Stimulated activated memory B cell treated with anti-CD40 and anti-IgM and Interleukin-4, amounts not matched to agents 10 μg/mL and 1 μg/mL and 100 μg/mL, for 72 hours (primary cell): ENCODE measurements around the gene THADA.
A peak's percentile ranks its signal among the peaks of the same experiment; 100 is the strongest.

Experiments used
- ATAC-seq: fragments of 150-1000 bp; cut with Tn5 transposase; 2 replicates; pipeline ENCODE4 v1.10.0; 2021
- H3K27ac Mint-ChIP-seq: one replicate; pipeline ENCODE4 v1.8.0; 2022; ENCODE audit warnings: mild to moderate bottlenecking, mixed read lengths
- H3K27me3 Mint-ChIP-seq: one replicate; pipeline ENCODE4 v1.8.0; 2022; ENCODE audit warnings: mixed read lengths
- H3K36me3 Mint-ChIP-seq: one replicate; pipeline ENCODE4 v1.8.0; 2022; ENCODE audit warnings: mixed read lengths
- H3K4me1 Mint-ChIP-seq: one replicate; pipeline ENCODE4 v1.8.0; 2022; ENCODE audit warnings: mixed read lengths
- H3K4me3 Mint-ChIP-seq: one replicate; pipeline ENCODE4 v1.8.0; 2022; ENCODE audit warnings: mild to moderate bottlenecking, moderate library complexity, mixed read lengths
- H3K9me3 Mint-ChIP-seq: one replicate; pipeline ENCODE4 v1.8.0; 2022; ENCODE audit warnings: mixed read lengths

Gene THADA

GRCh38 chr2:43480874-43481273, 115.0 kb downstream of the THADA start:
- H3K9me3 Mint-ChIP-seq, result no peaks in the 10 kb centered on the region
- ATAC-seq, result no peak

GRCh38 chr2:43478412-43479086, 117.3 kb downstream of the THADA start:
- no peaks in the 10 kb centered on the region for H3K27me3 Mint-ChIP-seq
- ATAC-seq, result no peak
- H3K4me3 Mint-ChIP-seq, result no peak overlapping the region
- H3K9me3 Mint-ChIP-seq, result no peaks in the 10 kb centered on the region
- H3K4me1 Mint-ChIP-seq, result peaks cover 25% of the 10 kb centered on the region
- H3K36me3 Mint-ChIP-seq, result peaks cover 40% of the 10 kb centered on the region
- H3K27ac Mint-ChIP-seq, result no peak overlapping the region

More at GRCh38 chr2:43480874-43481273, 115.0 kb downstream of the THADA start:
- Mint-ChIP-seq H3K36me3 (peaks cover 23% of the 10 kb centered on the region), H3K4me3 (no peak overlapping the region), H3K27me3 (no peaks in the 10 kb centered on the region), H3K27ac (peak overlapping the region; percentile 70), H3K4me1 (peaks cover 25% of the 10 kb centered on the region)

GRCh38 chr2:43475922-43476321, 119.9 kb downstream of the THADA start:
- H3K9me3 Mint-ChIP-seq, result no peaks in the 10 kb centered on the region
- no peak overlapping the region for H3K4me3 Mint-ChIP-seq
- no peak overlapping the region for H3K27ac Mint-ChIP-seq
- H3K27me3 Mint-ChIP-seq, result no peaks in the 10 kb centered on the region
- no peak for ATAC-seq
- peaks cover 42% of the 10 kb centered on the region for H3K36me3 Mint-ChIP-seq
- no peaks in the 10 kb centered on the region for H3K4me1 Mint-ChIP-seq

GRCh38 chr2:43475137-43475846, 120.5 kb downstream of the THADA start:
- no peak overlapping the region for H3K4me3 Mint-ChIP-seq

GRCh38 chr2:43474273-43474672, 121.6 kb downstream of the THADA start:
- no peaks in the 10 kb centered on the region for H3K4me1 Mint-ChIP-seq
- H3K36me3 Mint-ChIP-seq, result peaks cover 42% of the 10 kb centered on the region
- ATAC-seq, result no peak
- H3K9me3 Mint-ChIP-seq, result no peaks in the 10 kb centered on the region
- no peak overlapping the region for H3K4me3 Mint-ChIP-seq
- no peak overlapping the region for H3K27ac Mint-ChIP-seq
- H3K27me3 Mint-ChIP-seq, result no peaks in the 10 kb centered on the region

More at GRCh38 chr2:43475137-43475846, 120.5 kb downstream of the THADA start:
- Mint-ChIP-seq H3K36me3 (peaks cover 47% of the 10 kb centered on the region), H3K27me3 (no peaks in the 10 kb centered on the region), H3K9me3 (no peaks in the 10 kb centered on the region), H3K4me1 (no peaks in the 10 kb centered on the region), H3K27ac (no peak overlapping the region)
- no peak for ATAC-seq

GRCh38 chr2:43473767-43474166, 122.1 kb downstream of the THADA start:
- no peaks in the 10 kb centered on the region for H3K4me1 Mint-ChIP-seq
- no peak overlapping the region for H3K27ac Mint-ChIP-seq
- H3K27me3 Mint-ChIP-seq, result no peaks in the 10 kb centered on the region
- peaks cover 42% of the 10 kb centered on the region for H3K36me3 Mint-ChIP-seq
- H3K9me3 Mint-ChIP-seq, result no peaks in the 10 kb centered on the region
- H3K4me3 Mint-ChIP-seq, result no peak overlapping the region
- ATAC-seq, result no peak

GRCh38 chr2:43472527-43473194, 123.2 kb downstream of the THADA start:
- Mint-ChIP-seq H3K4me3 (no peak overlapping the region), H3K9me3 (no peaks in the 10 kb centered on the region), H3K27ac (no peak overlapping the region), H3K36me3 (peaks cover 38% of the 10 kb centered on the region), H3K4me1 (no peaks in the 10 kb centered on the region), H3K27me3 (no peaks in the 10 kb centered on the region)
- no peak for ATAC-seq

- Mint-ChIP-seq H3K27me3 (no peaks in the 10 kb centered on the region), H3K27ac (no peak overlapping the region), H3K4me3 (no peak overlapping the region), H3K9me3 (no peaks in the 10 kb centered on the region), H3K36me3 (peaks cover 47% of the 10 kb centered on the region), H3K4me1 (no peaks in the 10 kb centered on the region)
- ATAC-seq, result no peak
Observed at GRCh38 chr2:43469713-43470112, 126.1 kb downstream of the THADA start.

- Mint-ChIP-seq H3K9me3 (no peaks in the 10 kb centered on the region), H3K36me3 (peaks cover 45% of the 10 kb centered on the region), H3K27ac (no peak overlapping the region), H3K4me3 (no peak overlapping the region), H3K4me1 (no peaks in the 10 kb centered on the region), H3K27me3 (no peaks in the 10 kb centered on the region)
- no peak for ATAC-seq
Observed at GRCh38 chr2:43469094-43469493, 126.7 kb downstream of the THADA start.

- Mint-ChIP-seq H3K36me3 (peaks cover 39% of the 10 kb centered on the region), H3K4me1 (peaks cover 2% of the 10 kb centered on the region), H3K4me3 (no peak overlapping the region), H3K27ac (no peak overlapping the region), H3K9me3 (no peaks in the 10 kb centered on the region), H3K27me3 (no peaks in the 10 kb centered on the region)
- ATAC-seq, result no peak
Observed at GRCh38 chr2:43467891-43468290, 127.9 kb downstream of the THADA start.

- Mint-ChIP-seq H3K9me3 (no peaks in the 10 kb centered on the region), H3K27me3 (no peaks in the 10 kb centered on the region), H3K27ac (no peak overlapping the region), H3K36me3 (peaks cover 32% of the 10 kb centered on the region), H3K4me1 (peaks cover 25% of the 10 kb centered on the region), H3K4me3 (no peak overlapping the region)
- ATAC-seq, result no peak
Observed at GRCh38 chr2:43465234-43465633, 130.6 kb downstream of the THADA start.

- ATAC-seq, result no peak
- H3K36me3 Mint-ChIP-seq, result peaks cover 32% of the 10 kb centered on the region
- H3K4me3 Mint-ChIP-seq, result no peak overlapping the region
- H3K4me1 Mint-ChIP-seq, result peaks cover 25% of the 10 kb centered on the region
- no peak overlapping the region for H3K27ac Mint-ChIP-seq
- H3K9me3 Mint-ChIP-seq, result no peaks in the 10 kb centered on the region
- H3K27me3 Mint-ChIP-seq, result no peaks in the 10 kb centered on the region
Observed at GRCh38 chr2:43464590-43464989, 131.2 kb downstream of the THADA start.

- Mint-ChIP-seq H3K4me1 (peaks cover 31% of the 10 kb centered on the region), H3K36me3 (peaks cover 39% of the 10 kb centered on the region), H3K9me3 (no peaks in the 10 kb centered on the region), H3K4me3 (no peak overlapping the region), H3K27ac (no peak overlapping the region), H3K27me3 (no peaks in the 10 kb centered on the region)
- ATAC-seq, result no peak
Observed at GRCh38 chr2:43462866-43463641, 132.8 kb downstream of the THADA start.

- Mint-ChIP-seq H3K36me3 (peaks cover 43% of the 10 kb centered on the region), H3K4me3 (no peak overlapping the region), H3K27ac (peak overlapping the region; percentile 28), H3K9me3 (no peaks in the 10 kb centered on the region), H3K4me1 (peaks cover 40% of the 10 kb centered on the region), H3K27me3 (no peaks in the 10 kb centered on the region)
- ATAC-seq, result peak; percentile 88
Observed at GRCh38 chr2:43461453-43462073, 134.3 kb downstream of the THADA start.
